HG03097 (cell line): ENCODE measurements around the gene DGKQ.
"Not testable (repeated sequence)": the region's sequence is repeated elsewhere in the genome, so short reads cannot be mapped to it uniquely, and the experiment has no call there.

Experiments
- ATAC-seq: cut with Tn5 transposase; IDR thresholded peaks from one replicate; pipeline ENCODE4 v1.9.1; 2021; ENCODE audit not compliant: unreplicated experiment, low FRiP score

Gene DGKQ

GRCh38 chr4:1010395-1011021 lies 37.1 kb upstream of the DGKQ start:
- ATAC-seq = no peak

GRCh38 chr4:1009542-1010394 lies 36.4 kb upstream of the DGKQ start:
- ATAC-seq = peak; percentile 33

- peak; percentile 16 for ATAC-seq
Measured at GRCh38 chr4:1008840-1009541, 35.6 kb upstream of the DGKQ start.

GRCh38 chr4:1006856-1007255 lies 33.5 kb upstream of the DGKQ start:
- ATAC-seq = no peak

GRCh38 chr4:1004557-1005485 lies 31.5 kb upstream of the DGKQ start:
- no peak for ATAC-seq

GRCh38 chr4:1004071-1004418 lies 30.7 kb upstream of the DGKQ start:
- no peak for ATAC-seq

- ATAC-seq = no peak
Measured at GRCh38 chr4:1003271-1004070, 30.1 kb upstream of the DGKQ start.

GRCh38 chr4:1002631-1003251 lies 29.4 kb upstream of the DGKQ start:
- no peak for ATAC-seq

- ATAC-seq = no peak
Measured at GRCh38 chr4:1002131-1002630, 28.8 kb upstream of the DGKQ start.

- ATAC-seq = no peak
Measured at GRCh38 chr4:1001561-1002130, 28.3 kb upstream of the DGKQ start.

- no peak for ATAC-seq
Measured at GRCh38 chr4:1000686-1001260, 27.4 kb upstream of the DGKQ start.

GRCh38 chr4:999882-1000425 lies 26.6 kb upstream of the DGKQ start:
- no peak for ATAC-seq

GRCh38 chr4:999240-999863 lies 26.0 kb upstream of the DGKQ start:
- ATAC-seq = not testable (repeated sequence)

- ATAC-seq = no peak
Measured at GRCh38 chr4:998096-998691, 24.8 kb upstream of the DGKQ start.

GRCh38 chr4:997375-998071 lies 24.2 kb upstream of the DGKQ start:
- no peak for ATAC-seq

- ATAC-seq = no peak
Measured at GRCh38 chr4:996997-997374, 23.6 kb upstream of the DGKQ start.
